GM12878 (cell line): ENCODE data around the gene PROC. TPM values are rescaled to one million over a fixed set of nuclear protein-coding genes. Genes with fewer than 3 reads are reported as not detected.

Source experiments
- ATAC-seq: fragments of 200-7000 bp; cut with Tn5 transposase; 3 replicates; pipeline ENCODE4 v1.9.1; 2020; ENCODE audit warnings: mild to moderate bottlenecking, moderate library complexity
- BruUV-seq: library from RNA; stranded (reverse); fragments of 400-500 nt; replicated peaks from 2 replicates; lab custom pipeline; 2021; lab: Mats Ljungman, UMichigan
- CTCF ChIA-PET: fragments of 300-600 bp; sonication (Branson Sonifier 250); formaldehyde crosslinking; extraction: SDS; loops from one replicate; lab custom pipeline; 2021; ENCODE audit warnings: inconsistent platforms; lab: Yijun Ruan, JAX
- POLR2A ChIA-PET: fragments of 350-600 bp; formaldehyde crosslinking; extraction: SDS; loops from one replicate; lab custom pipeline; 2021; ENCODE audit warnings: inconsistent platforms; lab: Charles Lee
- RAD21 ChIA-PET: fragments of 300-600 bp; sonication (Branson Sonifier 250); formaldehyde crosslinking; loops from one replicate; lab custom pipeline; 2023; ENCODE audit warnings: antibody characterized with exemption; ENCODE audit not compliant: unreplicated experiment; lab: Charles Lee
- SMC1A ChIA-PET: fragments of 300-600 bp; sonication (Branson Sonifier 250); formaldehyde crosslinking; loops from one replicate; lab custom pipeline; 2023; ENCODE audit not compliant: unreplicated experiment, uncharacterized antibody; lab: Charles Lee
- DNase-seq: peaks from one replicate; pipeline ENCODE4 v3.0.0-alpha.2; 2011; ENCODE audit warnings: low read depth, low spot score
- FAIRE-seq: peaks from 3 replicates; lab custom pipeline; 2011; peaks lifted over from hg19 to GRCh38; lab: Jason Lieb, UNC
- H2AFZ ChIP-seq: 2 replicates; pipeline ENCODE4 v1.6.0; 2011; ENCODE audit warnings: low read depth, low read length, control low read depth; ENCODE audit not compliant: control insufficient read depth
- H3K27ac ChIP-seq: 2 replicates; pipeline ENCODE4 v1.5.1; 2011; ENCODE audit warnings: control low read depth; ENCODE audit not compliant: control insufficient read depth, insufficient read depth
- H3K27me3 ChIP-seq, 2 experiments: replicated peaks in 1 of 2; 2 replicates each; pipeline versions ENCODE4 v1.6.0 to v1.6.1; 2011; ENCODE audit warnings: low read length in 1 of 2; ENCODE audit not compliant: control insufficient read depth in 2 of 2, insufficient read depth in 2 of 2
- H3K36me3 ChIP-seq, 2 experiments: 2 replicates each; pipeline ENCODE4 v1.5.1; 2011; ENCODE audit warnings: low read length in 1 of 2; ENCODE audit not compliant: control insufficient read depth in 2 of 2, insufficient read depth in 2 of 2
- H3K4me1 ChIP-seq: 2 replicates; pipeline ENCODE4 v1.6.1; 2011; ENCODE audit warnings: mild to moderate bottlenecking, low read length, moderate library complexity, mixed read lengths; ENCODE audit not compliant: control insufficient read depth, insufficient read depth
- H3K4me2 ChIP-seq: 2 replicates; pipeline ENCODE4 v1.6.0; 2011; ENCODE audit warnings: control low read depth; ENCODE audit not compliant: control insufficient read depth, insufficient read depth
- H3K4me3 ChIP-seq: fragments of 200-600 bp; sonication (generic); 2 replicates; pipeline ENCODE4 v1.5.1; 2016
- H3K79me2 ChIP-seq: 2 replicates; pipeline ENCODE4 v1.6.0; 2011; ENCODE audit warnings: low read length; ENCODE audit not compliant: control insufficient read depth, insufficient read depth
- H3K9ac ChIP-seq: 2 replicates; pipeline ENCODE4 v1.8.0; 2011; ENCODE audit warnings: low read length, control low read depth, mixed read lengths; ENCODE audit not compliant: control insufficient read depth, insufficient read depth
- H3K9me3 ChIP-seq: replicated peaks from 3 replicates; pipeline ENCODE4 v1.5.1; 2011; ENCODE audit warnings: mild to moderate bottlenecking, low read length; ENCODE audit not compliant: control insufficient read depth, insufficient read depth
- H4K20me1 ChIP-seq: 2 replicates; pipeline ENCODE4 v1.6.0; 2011; ENCODE audit not compliant: control insufficient read depth, insufficient read depth
- BACH1 ChIP-seq: fragments of 450-650 bp; IDR thresholded peaks from 2 replicates; pipeline ENCODE4 v1.6.1; 2017; ENCODE audit warnings: mild to moderate bottlenecking, borderline replicate concordance
- CBX5 ChIP-seq: sonication (generic); IDR thresholded peaks from 2 replicates; pipeline ENCODE4 v1.6.1; 2016; ENCODE audit warnings: low read depth, moderate library complexity, mild to moderate bottlenecking, inconsistent platforms
- MXI1 ChIP-seq: fragments of 150-350 bp; IDR thresholded peaks from 2 replicates; pipeline ENCODE4 v1.6.1; 2011; ENCODE audit warnings: low read depth, mild to moderate bottlenecking, inconsistent platforms, low read length, improper control_type of control experiment
- NFIC ChIP-seq: IDR thresholded peaks from 2 replicates; pipeline ENCODE4 v1.6.1; 2012; ENCODE audit warnings: low read depth, mild to moderate bottlenecking, inconsistent platforms, low read length, moderate library complexity
- PAX5 ChIP-seq: IDR thresholded peaks from 2 replicates; pipeline ENCODE4 v1.6.1; 2011; ENCODE audit warnings: low read depth, low read length, borderline replicate concordance
- RAD21 ChIP-seq: IDR thresholded peaks from 2 replicates; pipeline ENCODE4 v1.6.1; 2011; ENCODE audit warnings: mild to moderate bottlenecking, low read depth, low read length, moderate library complexity; ENCODE audit not compliant: insufficient read depth
- SREBF1 ChIP-seq: IDR thresholded peaks from 2 replicates; pipeline ENCODE4 v1.6.1; 2012; ENCODE audit warnings: mild to moderate bottlenecking, low read length
- ZBTB11 ChIP-seq: fragments of 450-650 bp; formaldehyde crosslinking; IDR thresholded peaks from 2 replicates; pipeline ENCODE4 v1.5.0; 2022; ENCODE audit warnings: mild to moderate bottlenecking, missing genetic modification characterization
- WGBS: methylation state at CpG from one replicate; pipeline ENCODE4 v1.1.6; 2016; ENCODE audit warnings: low lambda C conversion rate; ENCODE audit not compliant: insufficient replicate concordance, insufficient coverage; ENCODE audit errors: missing lambda C conversion rate; 5-methylcytosine and 5-hydroxymethylcytosine counted together
- in situ Hi-C: fragments of 300-500 bp; cut with MboI; formaldehyde crosslinking; loops from 9 replicates; pipeline ENCODE4 v1.14.3; 2018; ENCODE audit warnings: mixed read lengths
- intact Hi-C: fragments of 100-400 bp; cut with micrococcal nuclease; formaldehyde crosslinking; loops from one replicate; pipeline ENCODE4 v1.14.2; 2022; ENCODE audit not compliant: unreplicated experiment
- polyA plus RNA-seq, 11 experiments: library from polyadenylated mRNA; depleted of rRNA in 4 of 11; unstranded in 6 of 11; stranded (reverse) in 5 of 11; fragments of >200 nt; fragmentation: Nextera tagmentation in 4 of 11; fragmentation: Illumina TruSeq in 1 of 11; extraction: Ambion mirVana in 4 of 11; extraction: Trizol in 1 of 11; gene quantifications; 1 replicate in 1 of 11; 2 replicates in 10 of 11; pipeline versions ENCODE4 v1.2.1 to v1.2.3, GENCODE V29; 2011 to 2016; ENCODE audit warnings: inconsistent platforms in 2 of 11, missing spikeins in 2 of 11, low read depth in 1 of 11
- total RNA-seq, 4 experiments: library from RNA; depleted of rRNA in 3 of 4; stranded (reverse); fragments of >200 nt in 3 of 4; fragmentation: Illumina TruSeq in 1 of 4; extraction: Trizol in 1 of 4; gene quantifications; 2 replicates each; pipeline versions ENCODE4 v1.2.1 to v1.2.3, GENCODE V29; 2013 to 2021

PROC gene
- total and polyA plus RNA-seq, 10 of the 15 experiments (the other 5 are each of a cell fraction or from before 2014, with no cell fraction given), result not detected

GRCh38 chr2:127371037-127371436 lies 47.2 kb upstream of the PROC start (continued):
- no peak for TF ChIP-seq ZBTB11 (CRISPR knock-in tag)
- TF ChIP-seq PAX5, result no peak
- TF ChIP-seq BACH1, result no peak

- Histone ChIP-seq H2AFZ (no peak overlapping the region), H3K4me2 (no peak overlapping the region), H4K20me1 (no peaks in the 10 kb centered on the region), H3K4me1 (no peaks in the 10 kb centered on the region), H3K27ac (no peak overlapping the region)
- POLR2A ChIA-PET, result no interaction called here
- in situ Hi-C loops, result no loop called here
- DNase-seq (no peak), ATAC-seq (no peak)
- no peak for TF ChIP-seq MXI1
- TF ChIP-seq RAD21, result no peak
- no peak for TF ChIP-seq SREBF1
- peak; percentile 52; the same call in 1 of the 2 replicates for TF ChIP-seq CBX5
- TF ChIP-seq NFIC, result no peak
- TF ChIP-seq, all 136 proteins: peak for 1
- H3K9ac ChIP-seq, result no peak overlapping the region
- peaks cover 13% of the 10 kb centered on the region for H3K9me3 ChIP-seq
- peaks cover 28% of the 10 kb centered on the region for H3K79me2 ChIP-seq
- no peak for FAIRE-seq
- H3K27me3 ChIP-seq, result no peaks in the 10 kb centered on the region
- CTCF ChIA-PET, result interaction anchor here (1.1 kb wide), 1 partner anchor 11 kb away, joined by 3 read pairs; no protein-coding TSS in a partner anchor
- H3K4me3 ChIP-seq, result no peak overlapping the region
- SMC1A ChIA-PET, result interaction anchor here (1.3 kb wide), 2 partner anchors 8 to 12 kb away, joined by 3 to 6 read pairs; no protein-coding TSS in a partner anchor
- intact Hi-C loops, result no loop called here
- 95% methylated on average over 5 of the region's 5 CpGs for WGBS
- no TSS peak for BruUV-seq
- RAD21 ChIA-PET, result no interaction called here
- H3K36me3 ChIP-seq, result peaks cover 0 to 3% of the 10 kb centered on the region in 2 experiments; a peak in 1 of 4 replicates
These were observed 44.7 kb upstream of the PROC start for GRCh38 chr2:127373362-127374083.
